AG09319 (cell line): Measurements from ENCODE around the gene DLGAP1.
A peak's percentile ranks its signal among the peaks of the same experiment; 100 is the strongest.

Source experiments
- DNase-seq: peaks from one replicate; pipeline ENCODE4 v3.0.0-alpha.2; 2010; ENCODE audit warnings: low read depth; ENCODE audit errors: extremely low read depth
- TF ChIP-seq, protein P1 (sequence below): IDR thresholded peaks from 2 replicates; pipeline ENCODE4 v1.5.1; 2011; ENCODE audit warnings: low read depth, mild to moderate bottlenecking, inconsistent platforms, low read length, moderate library complexity

Gene DLGAP1

GRCh38 chr18:3827236-3827845 is 627.8 kb downstream of the DLGAP1 start:
- TF ChIP-seq, protein P1, sequence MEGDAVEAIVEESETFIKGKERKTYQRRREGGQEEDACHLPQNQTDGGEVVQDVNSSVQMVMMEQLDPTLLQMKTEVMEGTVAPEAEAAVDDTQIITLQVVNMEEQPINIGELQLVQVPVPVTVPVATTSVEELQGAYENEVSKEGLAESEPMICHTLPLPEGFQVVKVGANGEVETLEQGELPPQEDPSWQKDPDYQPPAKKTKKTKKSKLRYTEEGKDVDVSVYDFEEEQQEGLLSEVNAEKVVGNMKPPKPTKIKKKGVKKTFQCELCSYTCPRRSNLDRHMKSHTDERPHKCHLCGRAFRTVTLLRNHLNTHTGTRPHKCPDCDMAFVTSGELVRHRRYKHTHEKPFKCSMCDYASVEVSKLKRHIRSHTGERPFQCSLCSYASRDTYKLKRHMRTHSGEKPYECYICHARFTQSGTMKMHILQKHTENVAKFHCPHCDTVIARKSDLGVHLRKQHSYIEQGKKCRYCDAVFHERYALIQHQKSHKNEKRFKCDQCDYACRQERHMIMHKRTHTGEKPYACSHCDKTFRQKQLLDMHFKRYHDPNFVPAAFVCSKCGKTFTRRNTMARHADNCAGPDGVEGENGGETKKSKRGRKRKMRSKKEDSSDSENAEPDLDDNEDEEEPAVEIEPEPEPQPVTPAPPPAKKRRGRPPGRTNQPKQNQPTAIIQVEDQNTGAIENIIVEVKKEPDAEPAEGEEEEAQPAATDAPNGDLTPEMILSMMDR, result no peak
- no peak for DNase-seq

DNA sequence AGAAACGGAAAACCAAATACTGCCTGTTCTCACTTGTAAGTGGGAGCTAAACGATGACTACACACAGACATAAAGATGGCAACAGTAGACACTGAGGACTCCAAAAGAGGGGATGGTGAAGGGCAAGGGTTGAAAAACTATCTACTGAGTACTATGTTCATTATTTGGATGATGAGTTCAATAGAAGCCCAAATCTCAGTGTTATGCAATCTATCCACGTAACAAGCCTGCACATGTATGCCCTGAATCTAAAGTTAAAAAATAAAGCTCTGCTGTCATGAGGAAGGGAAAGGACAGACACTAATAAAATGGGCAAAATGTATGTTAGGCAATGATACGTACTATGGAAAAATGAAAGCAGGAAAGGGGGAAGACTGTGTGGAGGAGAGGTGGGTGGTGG is 629.1 kb downstream of the DLGAP1 start:
- DNase-seq, result no peak
- TF ChIP-seq, protein P1, result no peak

DNA sequence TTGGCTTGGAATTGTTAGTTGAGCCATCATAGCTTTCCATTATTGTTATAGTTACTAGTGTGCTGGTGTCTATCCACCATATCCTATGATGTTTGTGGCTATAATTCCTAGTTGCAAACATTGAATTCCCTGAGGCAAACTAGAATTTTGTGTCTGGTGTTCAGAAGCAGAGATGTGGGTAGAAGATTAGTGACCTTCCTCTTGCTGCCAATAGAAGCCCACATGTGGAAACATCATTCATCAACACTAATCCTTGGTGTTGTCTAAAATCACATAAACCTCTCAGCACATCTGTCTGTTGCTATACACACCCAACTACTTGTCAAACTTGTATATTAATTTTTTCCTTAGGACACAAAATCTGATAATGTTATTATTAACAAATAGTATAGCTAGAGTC is 631.0 kb downstream of the DLGAP1 start:
- no peak for DNase-seq

DNA sequence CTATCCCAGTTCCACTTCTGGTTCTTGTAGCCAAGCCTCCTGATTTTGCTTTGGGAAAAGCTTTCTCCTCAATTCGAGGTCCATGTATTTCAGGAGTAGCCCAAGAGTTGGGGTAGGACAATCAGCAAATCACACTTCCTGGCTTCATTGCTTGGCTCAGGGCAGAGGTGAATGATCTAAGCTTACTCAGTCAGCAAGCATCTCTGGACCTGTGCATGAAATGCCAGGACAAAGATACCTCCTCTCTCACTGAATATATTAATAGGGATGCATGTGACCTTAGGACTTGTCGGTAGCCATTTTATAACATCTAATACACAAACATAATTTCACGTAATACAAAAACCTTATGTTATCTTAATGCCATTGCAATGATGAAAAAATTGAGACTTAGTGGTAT is 632.0 kb downstream of the DLGAP1 start:
- no peak for DNase-seq
- TF ChIP-seq, protein P1, result no peak

More for the DNA sequence above, 631.0 kb downstream of the DLGAP1 start:
- TF ChIP-seq, protein P1, result no peak

DNA sequence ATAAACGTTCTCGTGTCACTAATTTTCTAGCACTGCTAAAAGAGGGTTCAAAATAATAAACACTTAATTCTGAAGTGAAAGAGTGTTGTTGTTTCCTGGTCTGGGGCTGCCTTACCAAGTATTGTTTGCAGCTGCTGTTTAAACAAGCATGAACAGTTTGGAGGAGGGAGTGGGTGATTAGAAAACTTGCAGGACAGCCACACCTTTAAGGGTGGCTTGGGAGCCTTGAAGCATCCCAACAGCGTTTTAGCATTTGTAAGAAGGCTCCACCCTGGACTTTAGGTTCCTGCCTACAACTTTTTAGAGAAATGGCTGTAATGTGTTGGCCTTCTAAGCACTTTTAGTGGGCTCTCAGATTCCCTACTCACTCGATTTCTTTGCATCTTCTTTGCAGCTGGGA is 633.6 kb downstream of the DLGAP1 start:
- TF ChIP-seq, protein P1, result no peak
- DNase-seq, result no peak

DNA sequence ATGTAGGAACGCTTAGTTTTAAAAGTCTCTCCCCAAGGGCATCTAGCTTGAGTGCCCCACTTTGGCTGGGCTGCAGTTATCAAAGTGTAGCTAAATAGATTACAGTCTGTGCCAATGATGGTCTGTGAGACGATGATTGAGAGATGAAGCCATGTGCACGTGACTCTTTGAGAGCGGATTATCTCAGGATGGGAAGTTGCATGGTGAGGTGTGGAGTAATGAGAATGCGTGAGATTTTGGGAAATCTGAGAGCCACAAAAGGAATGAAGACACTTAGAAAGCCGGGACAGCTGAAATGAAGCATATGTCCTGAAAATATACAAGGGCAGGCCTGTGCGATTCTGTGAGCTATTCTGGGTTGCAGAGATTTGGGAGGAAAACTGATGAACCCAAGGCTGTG is 635.1 kb downstream of the DLGAP1 start:
- no peak for DNase-seq
- TF ChIP-seq, protein P1, result no peak

DNA sequence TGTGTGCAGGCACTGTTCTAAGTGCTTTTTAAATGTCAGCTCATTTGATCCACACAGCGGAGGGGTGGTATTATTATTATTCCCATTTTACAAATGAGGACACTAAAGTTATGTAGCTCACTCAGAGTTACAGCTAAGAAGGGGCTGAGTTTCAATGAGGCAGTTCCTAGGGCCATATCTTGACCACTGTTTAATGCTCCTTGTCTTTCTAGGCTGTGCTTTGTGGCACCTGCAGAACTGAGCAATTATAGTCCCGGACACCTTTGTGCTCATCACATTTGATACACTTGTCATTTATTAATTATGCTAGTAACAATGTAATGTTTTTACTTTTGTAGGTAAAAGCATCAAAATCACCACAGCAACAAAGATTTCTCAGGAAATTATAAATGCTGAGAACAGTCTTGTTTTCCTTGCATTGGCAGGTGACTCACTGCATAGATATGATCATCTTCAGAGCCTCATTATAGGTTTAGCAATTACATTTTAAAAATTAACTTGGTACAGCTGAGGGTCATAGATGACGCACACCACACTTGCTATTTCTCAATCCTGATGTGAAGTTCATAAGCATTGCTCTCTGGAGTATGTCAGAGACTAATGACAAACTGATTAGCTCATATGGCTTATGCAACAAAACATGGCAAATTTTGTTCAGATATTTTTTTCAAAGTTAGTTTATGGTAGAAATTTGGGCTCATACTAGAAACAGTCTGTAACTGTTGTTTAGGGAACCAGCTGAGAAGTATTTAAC is 638.3 kb downstream of the DLGAP1 start:
- DNase-seq, result peak; percentile 84
- TF ChIP-seq, protein P1, result no peak
